ENCODE measurements around the gene DISC1.

DNA sequence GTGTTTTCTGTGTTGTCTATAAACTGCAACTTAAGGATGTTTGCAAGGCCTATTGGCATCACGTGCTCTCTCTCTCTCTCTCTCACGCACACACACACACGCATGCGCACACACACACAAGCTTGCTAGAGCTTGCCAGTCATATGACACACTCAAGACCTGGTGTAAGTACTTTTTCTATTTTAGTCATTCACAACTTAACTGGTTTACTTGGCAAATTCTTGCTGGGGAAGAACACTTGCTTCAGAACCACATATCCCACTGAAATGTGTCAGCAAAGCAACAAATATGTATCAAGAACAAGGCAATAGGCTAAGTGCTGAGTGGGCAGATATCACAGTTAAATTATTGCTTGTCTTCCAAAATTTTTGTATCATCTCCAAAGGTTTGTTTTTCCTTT is 107.8 kb downstream of the DISC1 start:
- TF ChIP-seq, protein P1, sequence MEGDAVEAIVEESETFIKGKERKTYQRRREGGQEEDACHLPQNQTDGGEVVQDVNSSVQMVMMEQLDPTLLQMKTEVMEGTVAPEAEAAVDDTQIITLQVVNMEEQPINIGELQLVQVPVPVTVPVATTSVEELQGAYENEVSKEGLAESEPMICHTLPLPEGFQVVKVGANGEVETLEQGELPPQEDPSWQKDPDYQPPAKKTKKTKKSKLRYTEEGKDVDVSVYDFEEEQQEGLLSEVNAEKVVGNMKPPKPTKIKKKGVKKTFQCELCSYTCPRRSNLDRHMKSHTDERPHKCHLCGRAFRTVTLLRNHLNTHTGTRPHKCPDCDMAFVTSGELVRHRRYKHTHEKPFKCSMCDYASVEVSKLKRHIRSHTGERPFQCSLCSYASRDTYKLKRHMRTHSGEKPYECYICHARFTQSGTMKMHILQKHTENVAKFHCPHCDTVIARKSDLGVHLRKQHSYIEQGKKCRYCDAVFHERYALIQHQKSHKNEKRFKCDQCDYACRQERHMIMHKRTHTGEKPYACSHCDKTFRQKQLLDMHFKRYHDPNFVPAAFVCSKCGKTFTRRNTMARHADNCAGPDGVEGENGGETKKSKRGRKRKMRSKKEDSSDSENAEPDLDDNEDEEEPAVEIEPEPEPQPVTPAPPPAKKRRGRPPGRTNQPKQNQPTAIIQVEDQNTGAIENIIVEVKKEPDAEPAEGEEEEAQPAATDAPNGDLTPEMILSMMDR (IDR thresholded peaks at IDR 0.05), result no peak
- TF ChIP-seq POLR2A (IDR thresholded peaks at IDR 0.05), result no peak
- TF ChIP-seq POLR2AphosphoS5 (IDR thresholded peaks at IDR 0.05), result no peak
